Measurements from ENCODE around the gene STK11IP.

- no peak for TF ChIP-seq BHLHE40 (IDR thresholded peaks at IDR 0.05; ENCODE audit: borderline replicate concordance)
- no peak for TF ChIP-seq ARNT (IDR thresholded peaks at IDR 0.05)
- TF ChIP-seq SUZ12 (IDR thresholded peaks at IDR 0.05), result no peak
- TF ChIP-seq ELF4 (IDR thresholded peaks at IDR 0.05), result no peak
- no peak for TF ChIP-seq TARDBP (IDR thresholded peaks at IDR 0.05)
- TF ChIP-seq SP1 (IDR thresholded peaks at IDR 0.05), result no peak
- no peak for TF ChIP-seq FOXM1 (IDR thresholded peaks at IDR 0.05; ENCODE audit: borderline replicate concordance)
- no peak for TF ChIP-seq CTBP1 (IDR thresholded peaks at IDR 0.05; ENCODE audit: borderline replicate concordance)
- TF ChIP-seq PKNOX1 (IDR thresholded peaks at IDR 0.05), result no peak
These were observed 64.3 kb downstream of the STK11IP start for GRCh38 chr2:219661955-219662395.
